Tibial artery (tissue), 4 donors: ENCODE results near the gene WFIKKN1.

Source experiments
- DNase-seq, 2 donors: peaks; one replicate each; pipeline ENCODE4 v3.0.0-alpha.2; 2019
- H3K27ac ChIP-seq, 2 donors: fragments of 200-600 bp; sonication (generic) in 1 of 2; 1 replicate in 1 of 2; 2 replicates in 1 of 2; pipeline ENCODE4 v1.5.1; 2018 to 2019; ENCODE audit warnings: mild to moderate bottlenecking in 1 of 2
- H3K27me3 ChIP-seq, 2 donors: fragments of 200-600 bp; sonication (generic) in 1 of 2; one replicate each; pipeline versions ENCODE4 v1.5.1 to v1.6.0; 2016 to 2019
- H3K36me3 ChIP-seq, 3 donors: fragments of 200-600 bp; sonication (generic) in 2 of 3; one replicate each; pipeline ENCODE4 v1.5.1; 2016 to 2019; ENCODE audit warnings: mild to moderate bottlenecking in 2 of 3
- H3K4me1 ChIP-seq, 4 donors: fragments of 200-600 bp; sonication (generic) in 2 of 4; 1 replicate in 3 of 4; 2 replicates in 1 of 4; pipeline ENCODE4 v1.5.1; 2016 to 2019
- H3K4me3 ChIP-seq, 2 donors: fragments of 200-600 bp; sonication (generic) in 1 of 2; 1 replicate in 1 of 2; 2 replicates in 1 of 2; pipeline ENCODE4 v1.5.1; 2018 to 2019; ENCODE audit warnings: mild to moderate bottlenecking in 2 of 2
- H3K9me3 ChIP-seq, 3 donors: fragments of 200-600 bp; sonication (generic) in 1 of 3; one replicate each; pipeline ENCODE4 v1.5.1; 2016 to 2019
- intact Hi-C: fragments of 100-400 bp; cut with DNase I; formaldehyde crosslinking; loops from one replicate; pipeline ENCODE4 v1.15.0; 2023; ENCODE audit warnings: low total_unique reads
- TF ChIP-seq, protein P1 (sequence below), 2 experiments: fragments of 200-600 bp in 1 of 2; fragments of 450-650 bp in 1 of 2; IDR thresholded peaks; one replicate each; pipeline ENCODE4 v1.5.1; 2017 to 2019; ENCODE audit warnings: antibody characterized with exemption in 2 of 2, mild to moderate bottlenecking in 1 of 2, moderate library complexity in 1 of 2

Gene WFIKKN1

DNA sequence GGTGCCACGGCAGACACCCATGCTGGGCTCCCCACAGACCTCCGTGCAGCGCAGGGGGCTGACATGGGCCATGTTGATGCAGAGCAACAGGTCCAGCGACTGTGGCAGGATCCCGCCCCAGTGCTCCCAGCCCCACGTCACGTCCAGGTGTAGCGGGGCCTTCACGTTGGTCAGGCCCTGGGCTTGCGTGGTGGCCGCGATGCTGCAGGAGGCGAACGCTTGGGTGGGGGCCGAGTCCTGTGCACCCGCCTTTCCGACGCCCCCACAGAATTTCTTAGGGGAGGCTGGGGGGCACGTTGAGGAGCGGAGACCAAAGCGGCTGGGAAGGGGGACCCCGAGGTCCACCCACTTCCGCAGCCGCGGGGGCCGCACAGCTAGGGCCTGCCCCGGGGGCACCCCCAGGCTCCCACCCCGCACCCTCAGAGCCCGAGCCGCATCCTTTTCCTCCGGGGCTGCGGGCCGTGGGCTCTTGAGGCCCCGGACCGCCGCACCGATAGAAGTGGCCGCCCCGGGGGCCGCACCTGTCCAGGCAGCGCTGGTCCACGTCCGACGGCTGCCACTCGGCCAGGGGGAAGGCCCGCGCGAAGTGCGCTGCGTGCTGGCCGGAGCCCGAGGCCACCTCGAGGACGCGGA lies 4.9 kb downstream of the WFIKKN1 start:
- DNase-seq = no peak
- H3K36me3 ChIP-seq = peaks cover 0 to 28% (median 18%) of the 10 kb centered on the region in 3 donors
- H3K9me3 ChIP-seq = no peaks in the 10 kb centered on the region
- peak overlapping the region; percentile 66 to 91 for H3K4me3 ChIP-seq
- H3K4me1 ChIP-seq = peaks cover 0 to 34% (median 27%) of the 10 kb centered on the region in 4 donors
- peaks cover 0 to 7% of the 10 kb centered on the region in 2 donors for H3K27me3 ChIP-seq
- peak overlapping the region; percentile 97 for H3K27ac ChIP-seq
- TF ChIP-seq, protein P1, sequence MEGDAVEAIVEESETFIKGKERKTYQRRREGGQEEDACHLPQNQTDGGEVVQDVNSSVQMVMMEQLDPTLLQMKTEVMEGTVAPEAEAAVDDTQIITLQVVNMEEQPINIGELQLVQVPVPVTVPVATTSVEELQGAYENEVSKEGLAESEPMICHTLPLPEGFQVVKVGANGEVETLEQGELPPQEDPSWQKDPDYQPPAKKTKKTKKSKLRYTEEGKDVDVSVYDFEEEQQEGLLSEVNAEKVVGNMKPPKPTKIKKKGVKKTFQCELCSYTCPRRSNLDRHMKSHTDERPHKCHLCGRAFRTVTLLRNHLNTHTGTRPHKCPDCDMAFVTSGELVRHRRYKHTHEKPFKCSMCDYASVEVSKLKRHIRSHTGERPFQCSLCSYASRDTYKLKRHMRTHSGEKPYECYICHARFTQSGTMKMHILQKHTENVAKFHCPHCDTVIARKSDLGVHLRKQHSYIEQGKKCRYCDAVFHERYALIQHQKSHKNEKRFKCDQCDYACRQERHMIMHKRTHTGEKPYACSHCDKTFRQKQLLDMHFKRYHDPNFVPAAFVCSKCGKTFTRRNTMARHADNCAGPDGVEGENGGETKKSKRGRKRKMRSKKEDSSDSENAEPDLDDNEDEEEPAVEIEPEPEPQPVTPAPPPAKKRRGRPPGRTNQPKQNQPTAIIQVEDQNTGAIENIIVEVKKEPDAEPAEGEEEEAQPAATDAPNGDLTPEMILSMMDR (IDR thresholded peaks at IDR 0.05) = peak in 1 of 2 experiments; percentile 5
- intact Hi-C loops = loop anchor here (10.0 kb wide), 1 partner anchor 51 kb away; no protein-coding TSS in a partner anchor

DNA sequence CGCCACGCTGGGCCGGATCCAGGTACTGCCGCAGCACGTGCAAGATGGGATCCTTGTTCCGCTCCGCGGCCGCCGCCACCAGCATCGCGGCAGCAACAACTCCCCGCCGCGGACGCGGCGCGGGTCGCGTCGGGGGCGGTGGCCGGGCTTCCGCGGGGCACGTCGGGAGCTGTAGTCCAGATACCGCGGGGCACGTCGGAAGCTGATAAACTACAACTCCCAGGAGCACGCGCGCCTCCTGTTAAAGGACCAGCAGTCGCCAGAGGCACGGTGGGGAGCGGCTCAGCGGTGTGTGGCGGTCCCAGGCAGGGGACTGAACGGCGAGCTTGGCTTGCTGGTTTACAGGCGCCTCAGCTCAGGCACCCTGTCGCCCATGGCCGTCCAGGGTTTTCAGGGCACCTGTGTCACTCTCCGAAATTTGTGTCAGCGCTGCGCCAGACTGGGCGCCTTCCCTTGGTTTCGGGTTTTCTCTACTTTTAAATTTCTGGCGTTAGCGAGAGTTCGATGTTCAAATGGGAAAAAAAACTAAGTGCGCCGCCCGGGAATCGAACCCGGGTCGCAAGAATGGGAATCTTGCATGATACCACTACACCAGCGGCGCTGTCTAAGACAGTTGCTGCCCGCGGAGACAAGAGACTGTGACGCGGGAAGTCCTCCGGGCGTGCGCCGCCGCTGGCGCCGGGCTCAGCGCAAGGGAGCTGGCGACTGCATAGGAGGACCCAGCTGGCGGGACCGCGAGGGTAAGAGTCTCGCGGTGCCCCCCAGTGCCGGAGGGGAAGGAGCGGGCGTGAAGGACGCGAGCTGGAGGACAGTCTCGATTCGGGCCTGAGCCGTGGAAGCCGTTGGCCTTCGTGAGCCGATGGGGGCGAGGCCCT lies 5.7 kb downstream of the WFIKKN1 start, which contains the start of gene METTL26:
METTL26 (minus strand) TSS at position 100 of the 875 bp plus-strand sequence; CDS start at position 85, 15 bp downstream.
- peak; percentile 97 to 98 for DNase-seq
- TF ChIP-seq, protein P1 (IDR thresholded peaks at IDR 0.05) = peak in 1 of 2 experiments; percentile 13
- Histone ChIP-seq H3K4me1 (peaks cover 3 to 34% (median 27%) of the 10 kb centered on the region in 4 donors), H3K9me3 (no peaks in the 10 kb centered on the region), H3K27ac (peak within 1 kb of the TSS; percentile 97), H3K4me3 (peak within 1 kb of the TSS; percentile 66 to 91), H3K27me3 (peaks cover 0 to 4% of the 10 kb centered on the region in 2 donors), H3K36me3 (peaks cover 0 to 28% (median 18%) of the 10 kb centered on the region in 3 donors)
- intact Hi-C loops = loop anchor here (10.0 kb wide), 1 partner anchor 52 kb away; no protein-coding TSS in a partner anchor

DNA sequence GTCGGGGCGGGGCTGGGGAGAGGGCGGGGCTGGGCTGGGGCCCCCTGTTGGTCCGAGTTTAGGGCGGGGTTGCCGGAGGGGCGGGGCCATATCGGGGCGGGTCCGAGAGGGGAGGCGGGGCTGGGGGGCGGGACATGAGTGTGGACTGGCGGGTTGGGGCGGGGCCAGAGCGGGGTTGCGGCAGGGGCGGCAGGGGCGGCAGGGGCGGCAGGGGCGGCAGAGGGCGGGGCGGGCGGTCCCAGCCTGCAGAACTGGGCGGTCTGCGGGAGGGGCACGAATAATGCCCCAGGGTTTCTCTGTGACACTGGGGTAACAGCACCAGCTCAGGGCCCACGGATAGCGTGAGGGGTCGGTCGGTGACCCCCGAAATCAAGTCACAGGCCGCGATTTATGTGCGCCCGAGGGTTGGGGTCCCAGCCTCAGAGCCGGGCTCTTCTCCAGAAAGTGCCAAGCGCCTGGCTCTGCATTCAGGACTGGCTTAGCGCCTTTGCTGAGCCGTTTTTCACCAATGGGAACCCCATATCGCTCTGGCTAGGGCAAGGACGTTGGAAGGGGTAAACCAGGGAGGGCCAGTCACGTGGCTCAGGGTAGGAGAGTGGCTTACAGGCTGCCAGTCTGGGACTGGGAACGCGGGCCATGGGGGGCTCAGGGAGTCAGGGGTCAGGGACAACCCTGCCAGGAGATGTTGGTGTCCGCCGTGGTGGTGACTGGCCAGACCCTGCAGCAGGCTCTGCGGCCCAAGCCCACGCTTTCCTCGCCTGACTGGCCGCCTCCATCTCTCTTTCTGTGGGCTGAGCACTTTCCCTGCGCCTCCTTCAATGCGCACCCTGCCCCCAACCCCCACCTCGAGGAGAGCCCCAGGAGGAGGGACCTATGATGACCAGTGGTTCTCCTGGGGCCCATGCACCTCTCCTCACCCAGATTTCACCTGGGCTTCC lies 6.6 kb downstream of the WFIKKN1 start:
- Histone ChIP-seq H3K4me3 (peak overlapping the region; percentile 66 to 91), H3K9me3 (no peaks in the 10 kb centered on the region), H3K27ac (peak overlapping the region; percentile 97), H3K4me1 (peaks cover 5 to 36% (median 28%) of the 10 kb centered on the region in 4 donors), H3K36me3 (peaks cover 0 to 28% (median 18%) of the 10 kb centered on the region in 3 donors), H3K27me3 (peaks cover 0 to 2% of the 10 kb centered on the region in 2 donors)
- intact Hi-C loops = loop anchor here (10.0 kb wide), 1 partner anchor 53 kb away; no protein-coding TSS in a partner anchor
- TF ChIP-seq, protein P1 (IDR thresholded peaks at IDR 0.05) = no peak
- DNase-seq = peak; percentile 86 to 94

DNA sequence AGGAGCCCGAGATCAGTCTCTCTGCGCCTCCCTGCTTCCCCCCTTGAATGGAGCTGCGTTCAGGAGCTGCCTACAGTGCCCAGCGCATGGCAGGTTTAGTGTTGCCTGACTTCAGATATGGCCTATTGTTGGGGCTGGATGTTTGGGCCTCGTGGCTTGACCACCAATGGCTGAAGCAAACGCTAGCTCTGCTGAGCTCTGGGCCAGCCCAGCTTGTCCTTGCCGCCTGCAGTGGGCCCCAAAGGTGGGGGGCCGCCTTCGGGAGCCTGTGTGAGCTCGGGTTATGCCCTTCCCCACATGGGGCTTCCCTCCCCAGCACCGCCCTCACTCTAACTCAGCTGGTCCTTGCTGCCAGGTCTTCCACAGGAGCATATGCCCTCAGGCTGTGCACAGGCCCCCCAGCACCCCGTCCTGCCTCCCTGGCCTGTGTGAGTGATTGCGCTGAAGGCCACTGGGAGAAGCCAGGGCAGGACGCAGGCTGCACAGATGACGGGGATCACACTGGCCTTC lies 7.3 kb downstream of the WFIKKN1 start:
- H3K4me1 ChIP-seq = peaks cover 5 to 43% (median 34%) of the 10 kb centered on the region in 4 donors
- H3K27ac ChIP-seq = peak overlapping the region; percentile 97
- H3K4me3 ChIP-seq = no peak overlapping the region
- H3K36me3 ChIP-seq = peaks cover 0 to 21% (median 14%) of the 10 kb centered on the region in 3 donors
- TF ChIP-seq, protein P1 (IDR thresholded peaks at IDR 0.05) = no peak
- intact Hi-C loops = loop anchor here (10.0 kb wide), 1 partner anchor 53 kb away; no protein-coding TSS in a partner anchor
- no peaks in the 10 kb centered on the region for H3K27me3 ChIP-seq
- no peaks in the 10 kb centered on the region for H3K9me3 ChIP-seq
- DNase-seq = no peak
